ENCODE measurements around the gene RALGAPA1.

RALGAPA1 gene

GRCh38 chr14:35556548-35556947 is 252.5 kb downstream of the RALGAPA1 start:
- DNase-seq, result no peak
- Histone ChIP-seq H3K4me3 (ENCODE audit: low read depth in 1 of 2, low read length in 2 of 2) (no peak overlapping the region), H3K36me3 (ENCODE audit: insufficient read depth, low read length) (no peaks in the 10 kb centered on the region), H3K9me3 (ENCODE audit: insufficient read depth, low read length, severe bottlenecking) (no peaks in the 10 kb centered on the region), H3K27ac (ENCODE audit: low read length) (no peak overlapping the region), H3K27me3 (ENCODE audit: insufficient read depth, low read length, poor library complexity) (no peaks in the 10 kb centered on the region), H3K79me2 (ENCODE audit: insufficient read depth, low read length) (no peaks in the 10 kb centered on the region), H3K4me2 (ENCODE audit: insufficient read depth, low read length) (no peak overlapping the region), H3K4me1 (ENCODE audit: insufficient read depth, low read length) (no peaks in the 10 kb centered on the region), H4K20me1 (ENCODE audit: insufficient read depth, low read length) (no peaks in the 10 kb centered on the region), H3K9ac (ENCODE audit: low read depth, low read length) (no peak overlapping the region), H2AFZ (ENCODE audit: low read depth, low read length) (no peak overlapping the region)
- no peak for TF ChIP-seq EZH2 (IDR thresholded peaks at IDR 0.05; ENCODE audit: borderline replicate concordance, low read depth, low read length, severe bottlenecking)
- TF ChIP-seq CTCF (IDR thresholded peaks at IDR 0.05; ENCODE audit: borderline replicate concordance, extremely low read depth, low read length, poor library complexity, severe bottlenecking), result no peak
- ATAC-seq (ENCODE audit: insufficient read depth, low read depth), result no peak

GRCh38 chr14:35553808-35554207 is 255.3 kb downstream of the RALGAPA1 start:
- ATAC-seq (ENCODE audit: insufficient read depth, low read depth), result no peak
- TF ChIP-seq EZH2 (IDR thresholded peaks at IDR 0.05; ENCODE audit: borderline replicate concordance, low read depth, low read length, severe bottlenecking) (no peak), CTCF (IDR thresholded peaks at IDR 0.05; ENCODE audit: borderline replicate concordance, extremely low read depth, low read length, poor library complexity, severe bottlenecking) (no peak)
- H3K36me3 ChIP-seq (ENCODE audit: insufficient read depth, low read length), result no peaks in the 10 kb centered on the region
- no peaks in the 10 kb centered on the region for H4K20me1 ChIP-seq (ENCODE audit: insufficient read depth, low read length)
- no peak for DNase-seq
- H3K27me3 ChIP-seq (ENCODE audit: insufficient read depth, low read length, poor library complexity), result no peaks in the 10 kb centered on the region
- H3K4me3 ChIP-seq (ENCODE audit: low read depth in 1 of 2, low read length in 2 of 2), result no peak overlapping the region
- H3K9me3 ChIP-seq (ENCODE audit: insufficient read depth, low read length, severe bottlenecking), result no peaks in the 10 kb centered on the region
- H3K9ac ChIP-seq (ENCODE audit: low read depth, low read length), result no peak overlapping the region
- no peak overlapping the region for H2AFZ ChIP-seq (ENCODE audit: low read depth, low read length)
- no peak overlapping the region for H3K4me2 ChIP-seq (ENCODE audit: insufficient read depth, low read length)
- H3K27ac ChIP-seq (ENCODE audit: low read length), result no peak overlapping the region
- H3K79me2 ChIP-seq (ENCODE audit: insufficient read depth, low read length), result no peaks in the 10 kb centered on the region
- H3K4me1 ChIP-seq (ENCODE audit: insufficient read depth, low read length), result no peaks in the 10 kb centered on the region

GRCh38 chr14:35551081-35551480 is 258.0 kb downstream of the RALGAPA1 start:
- Histone ChIP-seq H3K4me2 (ENCODE audit: insufficient read depth, low read length) (no peak overlapping the region), H3K36me3 (ENCODE audit: insufficient read depth, low read length) (no peaks in the 10 kb centered on the region), H3K79me2 (ENCODE audit: insufficient read depth, low read length) (no peaks in the 10 kb centered on the region), H4K20me1 (ENCODE audit: insufficient read depth, low read length) (no peaks in the 10 kb centered on the region), H3K4me3 (ENCODE audit: low read depth in 1 of 2, low read length in 2 of 2) (no peak overlapping the region), H3K9ac (ENCODE audit: low read depth, low read length) (no peak overlapping the region), H3K27me3 (ENCODE audit: insufficient read depth, low read length, poor library complexity) (no peaks in the 10 kb centered on the region), H3K9me3 (ENCODE audit: insufficient read depth, low read length, severe bottlenecking) (no peaks in the 10 kb centered on the region), H2AFZ (ENCODE audit: low read depth, low read length) (no peak overlapping the region), H3K27ac (ENCODE audit: low read length) (no peak overlapping the region), H3K4me1 (ENCODE audit: insufficient read depth, low read length) (no peaks in the 10 kb centered on the region)
- DNase-seq (no peak), ATAC-seq (ENCODE audit: insufficient read depth, low read depth) (no peak)
- TF ChIP-seq EZH2 (IDR thresholded peaks at IDR 0.05; ENCODE audit: borderline replicate concordance, low read depth, low read length, severe bottlenecking) (no peak), CTCF (IDR thresholded peaks at IDR 0.05; ENCODE audit: borderline replicate concordance, extremely low read depth, low read length, poor library complexity, severe bottlenecking) (no peak)

GRCh38 chr14:35549551-35549950 is 259.5 kb downstream of the RALGAPA1 start:
- TF ChIP-seq EZH2 (IDR thresholded peaks at IDR 0.05; ENCODE audit: borderline replicate concordance, low read depth, low read length, severe bottlenecking) (no peak), CTCF (IDR thresholded peaks at IDR 0.05; ENCODE audit: borderline replicate concordance, extremely low read depth, low read length, poor library complexity, severe bottlenecking) (no peak)
- ATAC-seq (ENCODE audit: insufficient read depth, low read depth) (no peak), DNase-seq (no peak)
- no peaks in the 10 kb centered on the region for H3K9me3 ChIP-seq (ENCODE audit: insufficient read depth, low read length, severe bottlenecking)
- no peak overlapping the region for H3K27ac ChIP-seq (ENCODE audit: low read length)
- H3K27me3 ChIP-seq (ENCODE audit: insufficient read depth, low read length, poor library complexity), result no peaks in the 10 kb centered on the region
- H3K4me2 ChIP-seq (ENCODE audit: insufficient read depth, low read length), result no peak overlapping the region
- H3K4me3 ChIP-seq (ENCODE audit: low read depth in 1 of 2, low read length in 2 of 2), result no peak overlapping the region
- H4K20me1 ChIP-seq (ENCODE audit: insufficient read depth, low read length), result no peaks in the 10 kb centered on the region
- no peaks in the 10 kb centered on the region for H3K4me1 ChIP-seq (ENCODE audit: insufficient read depth, low read length)
- H2AFZ ChIP-seq (ENCODE audit: low read depth, low read length), result no peak overlapping the region
- no peak overlapping the region for H3K9ac ChIP-seq (ENCODE audit: low read depth, low read length)
- H3K36me3 ChIP-seq (ENCODE audit: insufficient read depth, low read length), result no peaks in the 10 kb centered on the region
- no peaks in the 10 kb centered on the region for H3K79me2 ChIP-seq (ENCODE audit: insufficient read depth, low read length)

All from DND-41 (cell line).